HEK293 (cell line): ENCODE measurements around the gene RPS6KA5.

Experiments used
- CTCF ChIA-PET: fragments of 350-600 bp; formaldehyde crosslinking; extraction: SDS; loops from one replicate; lab custom pipeline; 2021; ENCODE audit warnings: antibody characterized with exemption; lab: Yijun Ruan, JAX
- POLR2A ChIA-PET: fragments of 300-600 bp; formaldehyde crosslinking; extraction: SDS; loops from one replicate; lab custom pipeline; 2020; ENCODE audit warnings: antibody characterized with exemption, inconsistent platforms; lab: Yijun Ruan, JAX
- H3K27ac ChIP-seq: fragments of 200-500 bp; sonication (Bioruptor generic); 2 replicates; pipeline ENCODE4 v1.5.1; 2014; ENCODE audit warnings: low read depth, low read length, control low read depth, inconsistent platforms; ENCODE audit errors: extremely low read depth
- H3K36me3 ChIP-seq, 2 experiments: fragments of 200-500 bp in 1 of 2; sonication (Bioruptor generic) in 1 of 2; 1 replicate in 1 of 2; 2 replicates in 1 of 2; pipeline ENCODE4 v1.5.1; 2014 to 2017; ENCODE audit warnings: inconsistent platforms in 2 of 2, low read length in 2 of 2; ENCODE audit not compliant: control insufficient read depth in 2 of 2, insufficient read depth in 1 of 2
- H3K4me1 ChIP-seq: fragments of 200-500 bp; sonication (Bioruptor generic); 2 replicates; pipeline ENCODE4 v1.5.1; 2014; ENCODE audit warnings: mild to moderate bottlenecking, low read length, inconsistent platforms; ENCODE audit not compliant: control insufficient read depth, insufficient read depth
- H3K4me3 ChIP-seq: 2 replicates; pipeline ENCODE4 v1.5.1; 2011; ENCODE audit warnings: low read depth, mild to moderate bottlenecking, control low read depth, low read length, moderate library complexity
- H3K9me3 ChIP-seq: fragments of 200-500 bp; sonication (Bioruptor generic); 2 replicates; pipeline ENCODE4 v1.5.1; 2014; ENCODE audit warnings: low read depth, low read length, inconsistent platforms; ENCODE audit not compliant: control insufficient read depth, insufficient read depth
- EGR2 ChIP-seq: fragments of 450-650 bp; formaldehyde crosslinking; IDR thresholded peaks from 2 replicates; pipeline ENCODE4 v1.5.1; 2016; ENCODE audit warnings: low read depth, missing biosample characterization, missing genetic modification characterization
- GLI4 ChIP-seq: fragments of 450-650 bp; formaldehyde crosslinking; IDR thresholded peaks from 2 replicates; pipeline ENCODE4 v1.5.1; 2016; ENCODE audit warnings: missing biosample characterization, missing genetic modification characterization
- GLIS1 ChIP-seq: fragments of 450-650 bp; formaldehyde crosslinking; IDR thresholded peaks from 2 replicates; pipeline ENCODE4 v1.5.1; 2016; ENCODE audit warnings: missing biosample characterization, missing genetic modification characterization
- HOXC10 ChIP-seq: sonication (generic); formaldehyde crosslinking; IDR thresholded peaks from 2 replicates; pipeline ENCODE4 v1.8.1; 2023; ENCODE audit warnings: mild to moderate bottlenecking, missing genetic modification reagents
- PRDM10 ChIP-seq: fragments of 450-650 bp; formaldehyde crosslinking; IDR thresholded peaks from 2 replicates; pipeline ENCODE4 v1.5.1; 2016; ENCODE audit warnings: missing biosample characterization, missing genetic modification characterization
- SALL2 ChIP-seq: fragments of 450-650 bp; formaldehyde crosslinking; IDR thresholded peaks from 2 replicates; pipeline ENCODE4 v1.5.0; 2017; ENCODE audit warnings: missing biosample characterization, mild to moderate bottlenecking, missing genetic modification characterization, borderline replicate concordance
- YY1 ChIP-seq: fragments of 450-650 bp; formaldehyde crosslinking; IDR thresholded peaks from 2 replicates; pipeline ENCODE4 v1.5.1; 2018; ENCODE audit warnings: missing biosample characterization, missing genetic modification characterization
- ZNF140 ChIP-seq: fragments of 450-650 bp; formaldehyde crosslinking; IDR thresholded peaks from 2 replicates; pipeline ENCODE4 v1.5.1; 2016; ENCODE audit warnings: missing biosample characterization, missing genetic modification characterization
- ZNF175 ChIP-seq: fragments of 450-650 bp; formaldehyde crosslinking; IDR thresholded peaks from 2 replicates; pipeline ENCODE4 v1.5.1; 2016; ENCODE audit warnings: missing biosample characterization, missing genetic modification characterization
- ZNF18 ChIP-seq: fragments of 450-650 bp; formaldehyde crosslinking; IDR thresholded peaks from 2 replicates; pipeline ENCODE4 v1.5.1; 2016; ENCODE audit warnings: missing biosample characterization, missing genetic modification characterization
- ZNF302 ChIP-seq: fragments of 450-650 bp; formaldehyde crosslinking; IDR thresholded peaks from 2 replicates; pipeline ENCODE4 v1.5.1; 2016; ENCODE audit warnings: missing biosample characterization, missing genetic modification characterization, low read depth
- ZNF335 ChIP-seq: fragments of 450-650 bp; formaldehyde crosslinking; conservative IDR thresholded peaks from 2 replicates; pipeline ENCODE4 v1.5.1; 2016; ENCODE audit warnings: missing biosample characterization, missing genetic modification characterization
- ZNF404 ChIP-seq: fragments of 450-650 bp; formaldehyde crosslinking; IDR thresholded peaks from 2 replicates; pipeline ENCODE4 v1.5.1; 2017; ENCODE audit warnings: missing biosample characterization, missing genetic modification characterization
- ZNF416 ChIP-seq: fragments of 450-650 bp; formaldehyde crosslinking; IDR thresholded peaks from 2 replicates; pipeline ENCODE4 v1.5.1; 2016; ENCODE audit warnings: missing biosample characterization, missing genetic modification characterization
- ZNF768 ChIP-seq: fragments of 450-650 bp; formaldehyde crosslinking; IDR thresholded peaks from 2 replicates; pipeline ENCODE4 v1.5.1; 2018; ENCODE audit warnings: missing biosample characterization, mild to moderate bottlenecking, missing genetic modification characterization
- ZNF777 ChIP-seq: fragments of 450-650 bp; formaldehyde crosslinking; IDR thresholded peaks from 2 replicates; pipeline ENCODE4 v1.5.1; 2017; ENCODE audit warnings: missing biosample characterization, missing genetic modification characterization, borderline replicate concordance
- ZSCAN18 ChIP-seq: fragments of 450-650 bp; formaldehyde crosslinking; IDR thresholded peaks from 2 replicates; pipeline ENCODE4 v1.5.1; 2016; ENCODE audit warnings: missing biosample characterization, missing genetic modification characterization

Gene RPS6KA5

GRCh38 chr14:90922141-90922540 is 138.3 kb downstream of the RPS6KA5 start:
- no peak overlapping the region for H3K27ac ChIP-seq
- ChIA-PET CTCF (interaction anchor here (0.7 kb wide), 1 partner anchor 227 kb away, joined by 3 read pairs; no protein-coding TSS in a partner anchor), POLR2A (no interaction called here)
- no peak overlapping the region for H3K4me3 ChIP-seq
- no peaks in the 10 kb centered on the region for H3K9me3 ChIP-seq
- TF ChIP-seq ZNF18 (tag by site-specific recombination) (no peak), HOXC10 (CRISPR knock-in tag) (no peak), SALL2 (tag by site-specific recombination) (no peak), ZNF768 (tag by site-specific recombination) (no peak), ZNF335 (no peak), EGR2 (tag by site-specific recombination) (no peak), GLI4 (tag by site-specific recombination) (no peak), ZNF140 (no peak), ZNF175 (tag by site-specific recombination) (no peak)
- TF ChIP-seq, all 188 proteins: peak for 0
- Histone ChIP-seq H3K36me3 (peaks cover 0 to 3% of the 10 kb centered on the region in 2 experiments; a peak in 2 of 3 replicates), H3K4me1 (no peaks in the 10 kb centered on the region)

- H3K9me3 ChIP-seq = no peaks in the 10 kb centered on the region
- TF ChIP-seq ZNF416 (tag by site-specific recombination) (no peak), ZNF404 (tag by site-specific recombination) (no peak), PRDM10 (tag by site-specific recombination) (no peak), ZNF777 (tag by site-specific recombination) (no peak), YY1 (tag by site-specific recombination) (no peak), ZSCAN18 (tag by site-specific recombination) (no peak), ZNF302 (tag by site-specific recombination) (no peak), GLIS1 (tag by site-specific recombination) (no peak)
- ChIA-PET POLR2A (no interaction called here), CTCF (interaction anchor here (0.7 to 2.6 kb wide), 4 partner anchors 17 to 977 kb away, joined by 3 to 8 read pairs (median 4); no protein-coding TSS in a partner anchor)
- no peaks in the 10 kb centered on the region for H3K36me3 ChIP-seq
- H3K27ac ChIP-seq = no peak overlapping the region
- no peaks in the 10 kb centered on the region for H3K4me1 ChIP-seq
- no peak overlapping the region for H3K4me3 ChIP-seq
These were observed 149.3 kb downstream of the RPS6KA5 start for GRCh38 chr14:90911121-90911520.
